Measurements from ENCODE around the gene SYDE1.
"Not testable (repeated sequence)": the region's sequence is repeated elsewhere in the genome, so short reads cannot be mapped to it uniquely, and the experiment has no call there.

SYDE1 gene, protein sequence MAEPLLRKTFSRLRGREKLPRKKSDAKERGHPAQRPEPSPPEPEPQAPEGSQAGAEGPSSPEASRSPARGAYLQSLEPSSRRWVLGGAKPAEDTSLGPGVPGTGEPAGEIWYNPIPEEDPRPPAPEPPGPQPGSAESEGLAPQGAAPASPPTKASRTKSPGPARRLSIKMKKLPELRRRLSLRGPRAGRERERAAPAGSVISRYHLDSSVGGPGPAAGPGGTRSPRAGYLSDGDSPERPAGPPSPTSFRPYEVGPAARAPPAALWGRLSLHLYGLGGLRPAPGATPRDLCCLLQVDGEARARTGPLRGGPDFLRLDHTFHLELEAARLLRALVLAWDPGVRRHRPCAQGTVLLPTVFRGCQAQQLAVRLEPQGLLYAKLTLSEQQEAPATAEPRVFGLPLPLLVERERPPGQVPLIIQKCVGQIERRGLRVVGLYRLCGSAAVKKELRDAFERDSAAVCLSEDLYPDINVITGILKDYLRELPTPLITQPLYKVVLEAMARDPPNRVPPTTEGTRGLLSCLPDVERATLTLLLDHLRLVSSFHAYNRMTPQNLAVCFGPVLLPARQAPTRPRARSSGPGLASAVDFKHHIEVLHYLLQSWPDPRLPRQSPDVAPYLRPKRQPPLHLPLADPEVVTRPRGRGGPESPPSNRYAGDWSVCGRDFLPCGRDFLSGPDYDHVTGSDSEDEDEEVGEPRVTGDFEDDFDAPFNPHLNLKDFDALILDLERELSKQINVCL

DNA sequence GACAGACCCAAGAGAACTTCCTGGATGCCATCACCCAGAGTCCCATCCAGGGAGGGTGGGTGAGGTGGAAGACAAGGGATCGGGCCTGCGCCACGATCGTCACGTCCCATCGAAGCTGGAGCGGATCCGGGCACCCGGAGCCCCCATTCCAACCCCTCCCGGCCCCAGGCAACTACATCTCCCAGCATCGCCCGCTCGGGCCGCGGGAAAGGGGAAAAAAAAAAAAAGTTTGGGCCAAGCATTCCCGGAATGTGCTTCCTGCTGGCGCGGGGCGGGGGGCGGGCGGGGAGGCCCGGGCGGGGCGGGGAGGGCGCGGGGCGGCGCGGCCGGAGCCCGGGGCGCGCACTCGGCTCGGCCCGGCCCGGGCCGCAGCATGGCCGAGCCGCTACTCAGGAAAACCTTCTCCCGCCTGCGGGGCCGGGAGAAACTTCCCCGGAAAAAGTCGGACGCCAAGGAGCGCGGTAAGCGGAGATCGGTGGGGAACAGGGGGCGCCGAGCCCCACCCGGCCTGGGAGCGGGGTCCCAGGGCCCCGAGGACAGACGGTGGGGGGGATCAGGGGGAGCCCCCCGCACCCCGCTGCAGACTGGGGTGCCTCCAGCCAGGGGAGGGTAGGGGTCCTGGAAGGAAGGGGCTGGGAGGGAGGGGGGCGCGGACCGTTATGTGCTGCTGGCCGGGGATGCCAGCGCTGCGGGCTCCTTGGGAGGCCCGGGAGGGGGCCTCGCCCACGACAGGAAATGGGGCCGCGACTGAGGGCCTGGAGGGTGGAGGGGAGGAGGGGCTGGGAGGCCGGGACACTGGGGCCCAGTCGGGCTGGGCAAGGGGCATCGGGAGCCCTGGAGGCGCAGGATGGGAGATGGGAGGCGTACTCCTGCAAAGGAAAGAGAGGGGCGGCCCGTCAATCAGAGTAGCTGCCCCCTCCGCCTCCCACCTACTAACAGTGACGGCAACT lies at the start of gene SYDE1:
SYDE1 (plus strand) TSS at position 341 of the 950 bp plus-strand sequence; CDS start at position 374, 33 bp downstream.
- no peak within 1 kb of the TSS for H3K27ac ChIP-seq
- no peak for TF ChIP-seq ZFX (IDR thresholded peaks at IDR 0.05; ENCODE audit: borderline replicate concordance)
- TF ChIP-seq, protein P1, sequence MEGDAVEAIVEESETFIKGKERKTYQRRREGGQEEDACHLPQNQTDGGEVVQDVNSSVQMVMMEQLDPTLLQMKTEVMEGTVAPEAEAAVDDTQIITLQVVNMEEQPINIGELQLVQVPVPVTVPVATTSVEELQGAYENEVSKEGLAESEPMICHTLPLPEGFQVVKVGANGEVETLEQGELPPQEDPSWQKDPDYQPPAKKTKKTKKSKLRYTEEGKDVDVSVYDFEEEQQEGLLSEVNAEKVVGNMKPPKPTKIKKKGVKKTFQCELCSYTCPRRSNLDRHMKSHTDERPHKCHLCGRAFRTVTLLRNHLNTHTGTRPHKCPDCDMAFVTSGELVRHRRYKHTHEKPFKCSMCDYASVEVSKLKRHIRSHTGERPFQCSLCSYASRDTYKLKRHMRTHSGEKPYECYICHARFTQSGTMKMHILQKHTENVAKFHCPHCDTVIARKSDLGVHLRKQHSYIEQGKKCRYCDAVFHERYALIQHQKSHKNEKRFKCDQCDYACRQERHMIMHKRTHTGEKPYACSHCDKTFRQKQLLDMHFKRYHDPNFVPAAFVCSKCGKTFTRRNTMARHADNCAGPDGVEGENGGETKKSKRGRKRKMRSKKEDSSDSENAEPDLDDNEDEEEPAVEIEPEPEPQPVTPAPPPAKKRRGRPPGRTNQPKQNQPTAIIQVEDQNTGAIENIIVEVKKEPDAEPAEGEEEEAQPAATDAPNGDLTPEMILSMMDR (IDR thresholded peaks at IDR 0.05) = no peak

DNA sequence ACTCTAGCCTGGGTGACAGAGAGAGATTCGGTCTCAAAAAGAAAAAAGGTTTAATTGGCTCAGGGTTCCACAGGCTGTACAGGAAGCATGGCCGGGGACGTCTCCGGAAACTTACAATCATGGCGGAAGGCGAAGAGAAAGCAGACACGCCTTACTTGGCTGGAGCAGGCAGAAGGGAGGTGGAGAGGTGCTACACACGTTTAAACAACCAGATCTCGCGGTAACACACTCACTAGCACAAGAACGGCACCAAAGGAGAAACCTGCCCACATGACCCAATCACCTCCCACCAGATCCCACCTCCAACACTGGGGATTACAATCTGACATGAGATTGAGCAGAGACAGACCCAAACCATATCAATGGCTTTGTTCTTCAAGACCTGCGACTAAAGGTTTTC lies 45.2 kb upstream of the SYDE1 start:
- no peak overlapping the region for H3K27ac ChIP-seq
- no peak for TF ChIP-seq ZFX (IDR thresholded peaks at IDR 0.05; ENCODE audit: borderline replicate concordance)
- TF ChIP-seq, protein P1 (IDR thresholded peaks at IDR 0.05) = no peak

DNA sequence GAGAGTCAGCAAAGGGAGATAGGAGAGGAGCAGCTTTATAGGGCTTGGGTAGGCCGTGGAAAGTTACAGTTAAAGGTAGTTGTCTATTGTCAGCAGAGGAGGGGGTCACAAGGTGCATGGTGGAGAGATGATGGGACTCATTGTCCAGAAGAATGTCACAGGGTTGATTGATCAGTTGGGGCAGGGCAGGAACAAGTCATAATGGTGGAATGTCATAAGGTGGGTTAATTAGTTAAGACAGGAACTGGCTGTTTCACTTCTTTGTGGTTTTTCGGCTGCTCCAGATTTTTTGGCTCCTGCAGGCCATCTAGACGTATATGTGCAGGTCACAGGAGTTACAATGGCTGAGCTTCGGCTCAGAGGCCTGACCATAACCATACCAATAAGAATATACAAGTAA lies 36.8 kb upstream of the SYDE1 start:
- H3K27ac ChIP-seq = not testable (repeated sequence)

DNA sequence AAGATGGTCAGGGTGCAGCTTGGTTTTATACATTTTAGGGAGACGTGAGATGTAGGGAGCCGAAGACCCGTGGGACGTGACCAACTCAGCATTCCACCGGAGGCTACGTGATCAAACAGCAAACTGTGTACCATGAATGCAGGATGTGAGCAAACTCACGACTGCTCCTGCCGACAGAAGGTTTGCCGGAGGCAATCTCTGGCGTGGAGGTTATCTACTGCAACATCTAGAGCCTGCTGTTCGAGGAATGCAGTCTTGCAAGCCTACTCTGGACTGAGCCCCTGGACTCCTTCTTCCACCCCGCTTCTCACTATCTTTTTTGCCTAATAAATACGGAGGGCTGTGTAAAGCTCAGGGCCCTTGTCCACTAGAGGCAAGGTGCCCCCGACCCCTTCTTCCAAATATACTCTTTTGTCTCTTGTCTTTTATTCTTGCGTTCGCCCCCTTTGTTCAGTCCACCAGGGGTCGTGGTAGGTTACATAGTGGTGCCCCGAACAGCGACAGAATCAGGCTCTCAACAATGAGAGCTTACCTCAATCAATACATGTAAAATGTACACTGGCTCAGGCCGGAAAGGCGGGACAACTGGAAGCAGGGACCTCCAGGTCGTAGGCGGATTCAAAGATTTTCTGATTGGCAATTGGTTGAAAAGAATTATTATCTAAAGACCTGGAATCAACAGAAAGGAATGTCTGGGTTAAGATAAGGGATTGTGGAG lies 34.1 kb upstream of the SYDE1 start:
- no peak for TF ChIP-seq ZFX (IDR thresholded peaks at IDR 0.05; ENCODE audit: borderline replicate concordance)
- TF ChIP-seq, protein P1 (IDR thresholded peaks at IDR 0.05) = peak; percentile 20; the same call in 1 of the 2 replicates
- H3K27ac ChIP-seq = no peak overlapping the region

DNA sequence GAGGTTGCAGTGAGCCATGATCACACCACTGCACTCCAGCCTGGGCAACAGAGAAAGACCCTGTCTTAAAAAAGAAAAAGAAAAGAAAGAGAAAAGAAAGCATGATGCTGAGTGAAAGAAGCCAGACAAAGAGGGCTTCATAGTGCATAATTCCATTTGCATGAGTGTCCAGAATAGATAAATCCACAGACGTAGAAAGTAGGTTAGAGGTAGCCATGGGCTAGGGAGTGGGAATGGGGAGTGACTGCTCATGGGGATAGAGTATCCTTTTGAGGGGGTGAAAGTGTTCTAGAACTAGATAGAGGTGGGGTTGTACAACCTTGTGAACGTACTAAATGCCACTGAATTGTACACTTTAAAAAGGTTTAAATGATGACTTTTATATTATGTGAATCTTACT lies 32.8 kb upstream of the SYDE1 start:
- H3K27ac ChIP-seq = no peak overlapping the region
- no peak for TF ChIP-seq ZFX (IDR thresholded peaks at IDR 0.05; ENCODE audit: borderline replicate concordance)
- TF ChIP-seq, protein P1 (IDR thresholded peaks at IDR 0.05) = no peak

DNA sequence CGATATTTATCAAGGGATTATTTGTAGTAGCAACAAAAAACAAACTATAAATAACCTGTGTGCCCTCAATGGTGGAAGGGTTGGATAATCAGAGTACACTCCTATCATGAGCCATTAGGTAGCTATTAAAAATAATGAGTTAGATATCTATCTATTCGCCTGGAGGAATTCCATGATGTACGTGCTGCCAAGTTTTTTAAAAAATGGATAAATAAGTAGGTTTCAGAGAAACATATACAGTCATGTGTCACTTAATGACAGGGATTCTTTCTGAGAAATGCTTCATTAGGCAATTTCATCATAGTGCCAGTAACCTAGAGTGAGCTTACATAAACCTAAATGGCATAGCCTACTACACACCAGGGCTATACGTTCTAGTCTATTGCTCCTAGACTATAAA lies 31.4 kb upstream of the SYDE1 start:
- TF ChIP-seq ZFX (IDR thresholded peaks at IDR 0.05; ENCODE audit: borderline replicate concordance) = no peak
- TF ChIP-seq, protein P1 (IDR thresholded peaks at IDR 0.05) = no peak
- H3K27ac ChIP-seq = no peak overlapping the region

DNA sequence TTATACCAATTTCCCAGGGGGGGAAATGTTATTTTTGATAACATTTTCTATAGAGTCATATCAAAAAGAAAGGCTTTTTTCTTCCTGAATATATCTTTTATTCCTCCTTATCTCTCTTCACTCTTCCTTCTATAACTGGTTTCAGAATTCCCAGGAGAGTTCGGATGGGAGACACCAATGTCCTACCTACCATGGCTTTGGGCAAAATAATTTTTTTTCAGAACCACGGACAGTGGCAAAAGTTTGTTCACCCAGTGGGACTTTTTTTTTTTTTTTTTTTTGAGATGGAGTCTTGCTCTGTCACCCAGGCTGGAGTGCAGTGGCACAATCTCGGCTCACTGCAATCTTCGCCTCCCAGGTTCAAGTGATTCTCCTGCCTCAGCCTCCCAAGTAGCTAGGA lies 27.2 kb upstream of the SYDE1 start:
- not testable (repeated sequence) for H3K27ac ChIP-seq

Measured in 22Rv1 (cell line).